H9 (cell line): Measurements from ENCODE around the gene BHLHA15. TPM values are rescaled to one million over a fixed set of nuclear protein-coding genes. Genes with fewer than 3 reads are reported as not detected.

Experiments used
- DNase-seq: peaks from one replicate; pipeline ENCODE4 v3.0.0-alpha.2; 2017
- H2AFZ ChIP-seq: one replicate; pipeline ENCODE4 v1.6.1; 2013; ENCODE audit warnings: mild to moderate bottlenecking, low read length, control low read depth, moderate library complexity
- H2AK5ac ChIP-seq: 2 replicates; pipeline ENCODE4 v1.6.1; 2013; ENCODE audit warnings: low read length, control low read depth, mixed read lengths; ENCODE audit not compliant: insufficient read length
- H2BK120ac ChIP-seq: one replicate; pipeline ENCODE4 v1.6.1; 2013; ENCODE audit warnings: low read depth, mild to moderate bottlenecking, low read length, control low read depth, inconsistent platforms; ENCODE audit not compliant: poor library complexity, severe bottlenecking
- H2BK12ac ChIP-seq: 2 replicates; pipeline ENCODE4 v1.6.1; 2013; ENCODE audit warnings: low read length, control low read depth, mixed read lengths, low read depth; ENCODE audit not compliant: insufficient read length
- H2BK15ac ChIP-seq: 2 replicates; pipeline ENCODE4 v1.6.1; 2013; ENCODE audit warnings: low read depth, low read length, control low read depth
- H2BK20ac ChIP-seq: one replicate; pipeline ENCODE4 v1.6.1; 2013; ENCODE audit warnings: low read depth, mild to moderate bottlenecking, low read length, control low read depth, inconsistent platforms; ENCODE audit not compliant: poor library complexity, severe bottlenecking
- H2BK5ac ChIP-seq: 2 replicates; pipeline ENCODE4 v1.6.1; 2013; ENCODE audit warnings: low read length, control low read depth, mixed read lengths; ENCODE audit not compliant: insufficient read length
- H3K14ac ChIP-seq: 2 replicates; pipeline ENCODE4 v1.6.1; 2013; ENCODE audit warnings: low read length, control low read depth; ENCODE audit not compliant: insufficient read depth
- H3K18ac ChIP-seq: 2 replicates; pipeline ENCODE4 v1.6.1; 2013; ENCODE audit warnings: low read depth, mild to moderate bottlenecking, mixed read lengths, low read length, control low read depth; ENCODE audit not compliant: insufficient read length
- H3K23ac ChIP-seq: 2 replicates; pipeline ENCODE4 v1.6.1; 2013; ENCODE audit warnings: low read length, control low read depth, mixed read lengths, low read depth; ENCODE audit not compliant: insufficient read length
- H3K23me2 ChIP-seq: 2 replicates; pipeline ENCODE4 v1.6.1; 2013; ENCODE audit warnings: low read depth, mild to moderate bottlenecking, mixed read lengths, low read length, control low read depth; ENCODE audit not compliant: insufficient read length, poor library complexity, severe bottlenecking
- H3K27ac ChIP-seq: 2 replicates; pipeline ENCODE4 v1.5.1; 2013; ENCODE audit warnings: low read length, control low read depth, mixed read lengths, low read depth; ENCODE audit not compliant: insufficient read length
- H3K27me3 ChIP-seq: 2 replicates; pipeline ENCODE4 v1.6.1; 2013; ENCODE audit warnings: low read length, control low read depth, inconsistent platforms; ENCODE audit not compliant: insufficient read depth
- H3K4ac ChIP-seq: 2 replicates; pipeline ENCODE4 v1.6.1; 2013; ENCODE audit warnings: low read depth, mild to moderate bottlenecking, control low read depth, inconsistent platforms, low read length, moderate library complexity
- H3K4me1 ChIP-seq: 2 replicates; pipeline ENCODE4 v1.6.1; 2013; ENCODE audit warnings: low read length, control low read depth, inconsistent platforms; ENCODE audit not compliant: insufficient read depth
- H3K4me2 ChIP-seq: 2 replicates; pipeline ENCODE4 v1.6.1; 2013; ENCODE audit warnings: low read length, control low read depth, mixed read lengths; ENCODE audit not compliant: insufficient read length, insufficient read depth
- H3K56ac ChIP-seq: 2 replicates; pipeline ENCODE4 v1.6.1; 2013; ENCODE audit warnings: low read depth, mild to moderate bottlenecking, mixed read lengths, low read length, control low read depth; ENCODE audit not compliant: insufficient read length
- H3K79me1 ChIP-seq: 2 replicates; pipeline ENCODE4 v1.6.1; 2013; ENCODE audit warnings: low read depth, mild to moderate bottlenecking, moderate library complexity, low read length, control low read depth, inconsistent platforms; ENCODE audit not compliant: insufficient read depth, poor library complexity, severe bottlenecking
- H3K79me2 ChIP-seq: 2 replicates; pipeline ENCODE4 v1.6.1; 2013; ENCODE audit warnings: low read length, control low read depth, inconsistent platforms; ENCODE audit not compliant: insufficient read depth
- H3K9ac ChIP-seq: 2 replicates; pipeline ENCODE4 v1.6.1; 2013; ENCODE audit warnings: low read length, control low read depth, mixed read lengths; ENCODE audit not compliant: insufficient read length; ENCODE audit errors: extremely low read depth
- H3K9me3 ChIP-seq: one replicate; pipeline ENCODE4 v1.6.1; 2013; ENCODE audit warnings: low read depth, low read length, inconsistent platforms; ENCODE audit not compliant: control insufficient read depth
- H3T11ph ChIP-seq: one replicate; pipeline ENCODE4 v1.6.1; 2013; ENCODE audit warnings: mild to moderate bottlenecking, low read length, control low read depth, inconsistent platforms
- H4K20me1 ChIP-seq: one replicate; pipeline ENCODE4 v1.6.1; 2013; ENCODE audit not compliant: control insufficient read depth, insufficient read length, insufficient read depth
- H4K5ac ChIP-seq: 2 replicates; pipeline ENCODE4 v1.6.1; 2013; ENCODE audit warnings: low read depth, mild to moderate bottlenecking, mixed read lengths, low read length, control low read depth; ENCODE audit not compliant: insufficient read length
- H4K8ac ChIP-seq: replicated peaks from 2 replicates; pipeline ENCODE4 v1.6.1; 2013; ENCODE audit warnings: low read length, control low read depth, mixed read lengths, low read depth; ENCODE audit not compliant: insufficient read length
- H4K91ac ChIP-seq: 2 replicates; pipeline ENCODE4 v1.6.1; 2013; ENCODE audit warnings: low read depth, mild to moderate bottlenecking, moderate library complexity, mixed read lengths, low read length, control low read depth; ENCODE audit not compliant: insufficient read length
- H3K27ac Mint-ChIP-seq, 3 experiments: 2 replicates in 2 of 3; 3 replicates in 1 of 3; pipeline ENCODE4 v1.8.0; 2020 to 2021; ENCODE audit warnings: mixed read lengths in 3 of 3, mild to moderate bottlenecking in 1 of 3, moderate library complexity in 1 of 3
- H3K27me3 Mint-ChIP-seq: 2 replicates; pipeline ENCODE4 v1.8.0; 2021; ENCODE audit warnings: low read depth, mild to moderate bottlenecking, moderate library complexity, mixed read lengths
- H3K36me3 Mint-ChIP-seq, 3 experiments: 2 replicates in 2 of 3; 3 replicates in 1 of 3; pipeline ENCODE4 v1.8.0; 2020 to 2021; ENCODE audit warnings: low read depth in 3 of 3, mixed read lengths in 3 of 3; ENCODE audit not compliant: insufficient read depth in 1 of 3
- H3K4me1 Mint-ChIP-seq, 2 experiments: 2 replicates each; pipeline ENCODE4 v1.8.0; 2020; ENCODE audit warnings: mixed read lengths in 2 of 2
- H3K4me3 Mint-ChIP-seq, 2 experiments: 2 replicates in 1 of 2; 3 replicates in 1 of 2; pipeline ENCODE4 v1.8.0; 2020 to 2021; ENCODE audit warnings: mild to moderate bottlenecking in 2 of 2, mixed read lengths in 2 of 2, moderate library complexity in 1 of 2
- H3K9me3 Mint-ChIP-seq, 2 experiments: 2 replicates in 1 of 2; 3 replicates in 1 of 2; pipeline ENCODE4 v1.8.0; 2020; ENCODE audit warnings: mild to moderate bottlenecking in 2 of 2, mixed read lengths in 2 of 2, moderate library complexity in 1 of 2
- CTCF ChIP-seq: fragments of 200-600 bp; sonication (generic); conservative IDR thresholded peaks from 3 replicates; pipeline ENCODE4 v1.8.0; 2021; ENCODE audit warnings: antibody characterized with exemption, mild to moderate bottlenecking
- WGBS: extraction: QIAGEN DNeasy Blood & Tissue Kit; methylation state at CpG from one replicate; pipeline ENCODE4 v1.1.7; 2013; ENCODE audit warnings: missing lambda C conversion rate, low lambda C conversion rate, mixed read lengths; ENCODE audit not compliant: insufficient read length; ENCODE audit errors: extremely low coverage; 5-methylcytosine and 5-hydroxymethylcytosine counted together
- total RNA-seq: library from RNA; stranded (reverse); gene quantifications from 2 replicates; pipeline ENCODE4 v1.2.1, GENCODE V29; 2021

Gene BHLHA15
- total RNA-seq, 1 experiment from 2014 or later: 1.4 TPM

- H3K9me3 Mint-ChIP-seq: no peaks in the 10 kb centered on the region
- Histone ChIP-seq H4K5ac (no peak overlapping the region), H3K14ac (no peak overlapping the region), H3T11ph (no peak overlapping the region), H2BK5ac (no peak overlapping the region), H3K4ac (no peak overlapping the region), H3K79me2 (no peaks in the 10 kb centered on the region), H2BK12ac (no peak overlapping the region), H2AFZ (no peak overlapping the region), H3K23me2 (no peaks in the 10 kb centered on the region), H2AK5ac (no peak overlapping the region), H3K9me3 (no peaks in the 10 kb centered on the region), H2BK20ac (no peak overlapping the region), H3K23ac (no peak overlapping the region), H2BK15ac (no peak overlapping the region), H4K20me1 (no peaks in the 10 kb centered on the region), H4K8ac (no peak overlapping the region), H4K91ac (peak overlapping the region; percentile 18), H3K18ac (no peak overlapping the region), H3K27me3 (no peaks in the 10 kb centered on the region), H3K4me1 (no peaks in the 10 kb centered on the region), H3K56ac (no peak overlapping the region), H3K27ac (no peak overlapping the region), H3K79me1 (no peaks in the 10 kb centered on the region), H3K4me2 (no peak overlapping the region), H3K9ac (no peak overlapping the region), H2BK120ac (no peak overlapping the region)
- no peak for TF ChIP-seq CTCF
- H3K36me3 Mint-ChIP-seq: no peaks in the 10 kb centered on the region
- H3K4me1 Mint-ChIP-seq: peaks cover 4 to 13% of the 10 kb centered on the region in 2 experiments
- DNase-seq: no peak
- no CpG with 5 or more reads among the region's 25 CpGs for WGBS
- H3K27ac Mint-ChIP-seq: no peak overlapping the region
- H3K27me3 Mint-ChIP-seq: no peaks in the 10 kb centered on the region
- no peak overlapping the region for H3K4me3 Mint-ChIP-seq
Observed at GRCh38 chr7:98213888-98214810, 2.9 kb downstream of the BHLHA15 start.
